ENCODE data around the gene AGAP1.

DNA sequence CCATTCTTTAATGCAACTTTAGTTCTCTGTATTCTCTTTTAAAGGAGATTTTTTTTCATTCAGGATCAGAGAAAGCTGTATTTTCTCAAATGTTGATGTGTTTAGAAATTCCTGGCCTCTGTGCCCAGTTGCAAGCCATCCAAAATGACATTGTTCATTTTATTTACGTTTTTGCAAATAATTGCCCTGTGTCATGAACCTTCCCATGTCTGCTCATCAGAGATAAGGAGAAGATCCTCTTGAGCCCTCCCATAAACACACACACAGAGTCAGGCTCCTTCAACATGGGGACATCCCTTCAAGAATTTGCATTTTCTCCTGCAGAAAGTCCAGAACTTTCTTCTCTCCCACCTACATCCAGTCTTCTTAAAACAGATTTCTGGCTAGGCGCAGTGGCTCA lies 415.5 kb downstream of the AGAP1 start:
- TF ChIP-seq, protein P1, sequence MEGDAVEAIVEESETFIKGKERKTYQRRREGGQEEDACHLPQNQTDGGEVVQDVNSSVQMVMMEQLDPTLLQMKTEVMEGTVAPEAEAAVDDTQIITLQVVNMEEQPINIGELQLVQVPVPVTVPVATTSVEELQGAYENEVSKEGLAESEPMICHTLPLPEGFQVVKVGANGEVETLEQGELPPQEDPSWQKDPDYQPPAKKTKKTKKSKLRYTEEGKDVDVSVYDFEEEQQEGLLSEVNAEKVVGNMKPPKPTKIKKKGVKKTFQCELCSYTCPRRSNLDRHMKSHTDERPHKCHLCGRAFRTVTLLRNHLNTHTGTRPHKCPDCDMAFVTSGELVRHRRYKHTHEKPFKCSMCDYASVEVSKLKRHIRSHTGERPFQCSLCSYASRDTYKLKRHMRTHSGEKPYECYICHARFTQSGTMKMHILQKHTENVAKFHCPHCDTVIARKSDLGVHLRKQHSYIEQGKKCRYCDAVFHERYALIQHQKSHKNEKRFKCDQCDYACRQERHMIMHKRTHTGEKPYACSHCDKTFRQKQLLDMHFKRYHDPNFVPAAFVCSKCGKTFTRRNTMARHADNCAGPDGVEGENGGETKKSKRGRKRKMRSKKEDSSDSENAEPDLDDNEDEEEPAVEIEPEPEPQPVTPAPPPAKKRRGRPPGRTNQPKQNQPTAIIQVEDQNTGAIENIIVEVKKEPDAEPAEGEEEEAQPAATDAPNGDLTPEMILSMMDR (IDR thresholded peaks at IDR 0.05), result no peak
- TF ChIP-seq EZH2 (IDR thresholded peaks at IDR 0.05) (no peak), EZH2phosphoT487 (IDR thresholded peaks at IDR 0.05) (no peak)

Measured in neural progenitor cell (in vitro differentiated cells).